HG03378 (cell line): ENCODE measurements around the gene ADCY4.
"Not testable (repeated sequence)": the region's sequence is repeated elsewhere in the genome, so short reads cannot be mapped to it uniquely, and the experiment has no call there.

ENCODE experiments used
- ATAC-seq: cut with Tn5 transposase; IDR thresholded peaks from one replicate; pipeline ENCODE4 v1.9.1; 2021; ENCODE audit warnings: mild to moderate bottlenecking, moderate library complexity; ENCODE audit not compliant: unreplicated experiment

ADCY4 gene

GRCh38 chr14:24334431-24335291, at the start of gene ADCY4:
TSS of gene ADCY4 (minus strand) at chr14:24335071. CDS start at chr14:24334652, 419 bp downstream.
- no peak for ATAC-seq

- no peak for ATAC-seq
These were observed 49.3 kb upstream of the ADCY4 start for GRCh38 chr14:24384169-24384568.

GRCh38 chr14:24382064-24382371, 47.1 kb upstream of the ADCY4 start:
- no peak for ATAC-seq

- ATAC-seq, result no peak
These were observed 46.6 kb upstream of the ADCY4 start for GRCh38 chr14:24381363-24382063.

GRCh38 chr14:24379907-24380730, 45.2 kb upstream of the ADCY4 start:
- ATAC-seq, result no peak

GRCh38 chr14:24378981-24379906, 44.4 kb upstream of the ADCY4 start:
- no peak for ATAC-seq

GRCh38 chr14:24378327-24378726, 43.5 kb upstream of the ADCY4 start:
- ATAC-seq, result no peak

- ATAC-seq, result no peak
These were observed 42.8 kb upstream of the ADCY4 start for GRCh38 chr14:24377657-24378056.

- ATAC-seq, result no peak
These were observed 42.3 kb upstream of the ADCY4 start for GRCh38 chr14:24377126-24377525.

- no peak for ATAC-seq
These were observed 41.7 kb upstream of the ADCY4 start for GRCh38 chr14:24376448-24377070.

GRCh38 chr14:24372701-24373416, 38.0 kb upstream of the ADCY4 start:
- ATAC-seq, result no peak

- not testable (repeated sequence) for ATAC-seq
These were observed 36.7 kb upstream of the ADCY4 start for GRCh38 chr14:24371605-24372004.

GRCh38 chr14:24370748-24371147, 35.9 kb upstream of the ADCY4 start:
- no peak for ATAC-seq

- ATAC-seq, result no peak
These were observed 35.2 kb upstream of the ADCY4 start for GRCh38 chr14:24369907-24370687.

- no peak for ATAC-seq
These were observed 34.6 kb upstream of the ADCY4 start for GRCh38 chr14:24369463-24369862.

- ATAC-seq, result no peak
These were observed 33.8 kb upstream of the ADCY4 start for GRCh38 chr14:24368562-24369252.

GRCh38 chr14:24368212-24368561, 33.3 kb upstream of the ADCY4 start:
- ATAC-seq, result no peak
